Fibroblast of the aortic adventitia (primary cell): ENCODE results near the gene GPR183. TPM values are rescaled to one million over a fixed set of nuclear protein-coding genes. Genes with fewer than 3 reads are reported as not detected.

Experiments
- DNase-seq: peaks from one replicate; pipeline ENCODE4 v3.0.0-alpha.2; 2010; ENCODE audit warnings: low read depth
- H3K4me3 ChIP-seq: 2 replicates; pipeline ENCODE4 v1.5.1; 2011; ENCODE audit warnings: low read depth, mild to moderate bottlenecking, control low read depth, low read length, moderate library complexity
- CTCF ChIP-seq: IDR thresholded peaks from 2 replicates; pipeline ENCODE4 v1.5.1; 2011; ENCODE audit warnings: mild to moderate bottlenecking, low read length, control low read depth, inconsistent platforms; ENCODE audit not compliant: insufficient read depth
- total RNA-seq: library from RNA; depleted of rRNA; stranded (reverse); fragments of >200 nt; gene quantifications from 2 replicates; pipeline ENCODE4 v1.2.3, GENCODE V29; 2012; ENCODE audit warnings: low replicate concordance

Gene GPR183
- total RNA-seq, 1 donor: not detected

- H3K4me3 ChIP-seq: no peak overlapping the region
- TF ChIP-seq CTCF: no peak
- DNase-seq: peak; percentile 85
Measured at GRCh38 chr13:99322297-99323103, 15.3 kb upstream of the GPR183 start.

- H3K4me3 ChIP-seq: no peak overlapping the region
- TF ChIP-seq CTCF: no peak
Measured at GRCh38 chr13:99321709-99322108, 14.5 kb upstream of the GPR183 start.

GRCh38 chr13:99320693-99321481, 13.7 kb upstream of the GPR183 start:
- H3K4me3 ChIP-seq: no peak overlapping the region
- no peak for TF ChIP-seq CTCF
- peak; percentile 90 for DNase-seq

More at GRCh38 chr13:99321709-99322108, 14.5 kb upstream of the GPR183 start:
- DNase-seq: no peak

GRCh38 chr13:99316657-99317256, 9.6 kb upstream of the GPR183 start:
- no peak overlapping the region for H3K4me3 ChIP-seq
- DNase-seq: no peak
- TF ChIP-seq CTCF: no peak

GRCh38 chr13:99316224-99316623, 9.0 kb upstream of the GPR183 start:
- H3K4me3 ChIP-seq: no peak overlapping the region
- no peak for DNase-seq
- no peak for TF ChIP-seq CTCF

GRCh38 chr13:99315186-99315585, 8.0 kb upstream of the GPR183 start:
- TF ChIP-seq CTCF: no peak
- H3K4me3 ChIP-seq: no peak overlapping the region
- DNase-seq: no peak
